Right cardiac atrium (tissue), 5 donors: ENCODE results near the gene FGFRL1. TPM values are rescaled to one million over a fixed set of nuclear protein-coding genes. Genes with fewer than 3 reads are reported as not detected.

ENCODE experiments used
- ATAC-seq, 2 donors: fragments of 200-7000 bp; cut with Tn5 transposase; one replicate each; pipeline versions ENCODE4 v1.8.0 to v1.9.1; 2020; ENCODE audit warnings: moderate library complexity in 2 of 2, mild to moderate bottlenecking in 1 of 2
- DNase-seq, 3 donors: peaks; one replicate each; pipeline ENCODE4 v3.0.0-alpha.2; 2020
- H3K27ac ChIP-seq: one replicate; pipeline ENCODE4 v1.5.1; 2013; ENCODE audit warnings: mild to moderate bottlenecking, low read length, control low read depth, moderate library complexity
- H3K27me3 ChIP-seq: one replicate; pipeline ENCODE4 v1.6.1; 2013; ENCODE audit not compliant: control insufficient read depth, insufficient read depth
- H3K4me1 ChIP-seq: one replicate; pipeline ENCODE4 v1.6.1; 2013; ENCODE audit warnings: low read length; ENCODE audit not compliant: control insufficient read depth, insufficient read depth
- H3K4me3 ChIP-seq: one replicate; pipeline ENCODE4 v1.5.1; 2013; ENCODE audit warnings: low read length, control low read depth
- H3K9me3 ChIP-seq: one replicate; pipeline ENCODE4 v1.6.1; 2013; ENCODE audit warnings: low read length; ENCODE audit not compliant: control insufficient read depth
- WGBS: extraction: QIAGEN DNeasy Blood & Tissue Kit; methylation state at CpG from one replicate; pipeline ENCODE4 v1.1.7; 2013; 5-methylcytosine and 5-hydroxymethylcytosine counted together
- intact Hi-C, 4 donors: fragments of 100-400 bp; cut with DNase I; formaldehyde crosslinking; loops; one replicate each; pipeline versions ENCODE4 v1.11.0 to v1.14.0; 2022 to 2023
- polyA plus RNA-seq: library from polyadenylated mRNA; stranded (reverse); fragments of 200-250 nt; gene quantifications from one replicate; pipeline ENCODE4 v1.2.3, GENCODE V29; 2013
- total RNA-seq, 4 donors: library from RNA; stranded (reverse); fragmentation: NEBNext Ultra II Directional; extraction: Animal tissue kit (Norgen Biotek cat#: 25700); gene quantifications; one replicate each; pipeline ENCODE4 v1.2.1, GENCODE V29; 2021
- donor health status: healthy with polysubstance abuse.
- donor health status: DM: no; HTN: yes; CAD: no.
- donor health status: DM: no; HTN: no; CAD: no.
- donor health status: DM: no; HTN: yes; CAD: no; lungs with severe emphysema.
- donor health status: DM: yes; HTN: yes; CAD: no.

FGFRL1 gene
- total and polyA plus RNA-seq, 5 donors, result 17.4 to 21.7 (median 19.2) TPM

- Histone ChIP-seq H3K9me3 (no peaks in the 10 kb centered on the region), H3K4me1 (peaks cover 2% of the 10 kb centered on the region), H3K4me3 (no peak overlapping the region), H3K27me3 (no peaks in the 10 kb centered on the region), H3K27ac (no peak overlapping the region)
- ATAC-seq (no peak), DNase-seq (no peak)
- intact Hi-C loops, result no loop called here
- 61% methylated on average over 17 of the region's 17 CpGs for WGBS
Measured at GRCh38 chr4:1029529-1029928, 18.1 kb downstream of the FGFRL1 start.

- Histone ChIP-seq H3K4me3 (no peak overlapping the region), H3K4me1 (peaks cover 2% of the 10 kb centered on the region), H3K9me3 (no peaks in the 10 kb centered on the region), H3K27ac (no peak overlapping the region), H3K27me3 (no peaks in the 10 kb centered on the region)
- ATAC-seq (no peak), DNase-seq (no peak)
- 61% methylated on average over 12 of the region's 12 CpGs for WGBS
- intact Hi-C loops, result no loop called here
Measured at GRCh38 chr4:1030031-1030430, 18.6 kb downstream of the FGFRL1 start.

DNA sequence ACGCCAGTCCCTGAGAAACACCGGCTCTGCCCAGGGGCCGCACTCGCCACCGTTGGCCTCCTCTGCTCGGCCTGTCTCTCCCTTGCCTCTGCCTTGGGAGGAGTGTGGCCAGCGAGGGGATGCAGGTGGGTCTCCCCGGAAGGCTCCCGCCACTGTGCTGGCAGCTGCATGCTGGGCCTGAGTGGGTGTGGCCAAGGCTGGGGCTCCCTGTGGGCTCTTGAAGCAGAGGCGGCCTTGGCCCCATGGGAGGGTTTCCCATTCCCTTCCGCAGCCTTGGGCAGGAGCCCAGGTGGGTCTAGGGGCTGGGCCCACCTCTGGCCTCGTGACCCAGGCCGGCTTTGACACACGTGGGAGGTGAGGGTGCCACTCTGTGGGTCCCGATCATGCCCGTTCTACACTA lies 19.1 kb downstream of the FGFRL1 start:
- H3K4me1 ChIP-seq, result peaks cover 2% of the 10 kb centered on the region
- WGBS, result 72% methylated on average over 16 of the region's 16 CpGs

GRCh38 chr4:1031346-1031745 lies 19.9 kb downstream of the FGFRL1 start:
- DNase-seq, result no peak
- ATAC-seq, result no peak
- Histone ChIP-seq H3K9me3 (no peaks in the 10 kb centered on the region), H3K4me3 (no peak overlapping the region), H3K4me1 (peaks cover 2% of the 10 kb centered on the region), H3K27me3 (no peaks in the 10 kb centered on the region), H3K27ac (no peak overlapping the region)
- 81% methylated on average over 8 of the region's 8 CpGs for WGBS
- intact Hi-C loops, result no loop called here

More for the DNA sequence above, 19.1 kb downstream of the FGFRL1 start:
- Histone ChIP-seq H3K27ac (no peak overlapping the region), H3K27me3 (no peaks in the 10 kb centered on the region), H3K9me3 (no peaks in the 10 kb centered on the region), H3K4me3 (no peak overlapping the region)
- ATAC-seq (no peak), DNase-seq (no peak)
- intact Hi-C loops, result no loop called here

DNA sequence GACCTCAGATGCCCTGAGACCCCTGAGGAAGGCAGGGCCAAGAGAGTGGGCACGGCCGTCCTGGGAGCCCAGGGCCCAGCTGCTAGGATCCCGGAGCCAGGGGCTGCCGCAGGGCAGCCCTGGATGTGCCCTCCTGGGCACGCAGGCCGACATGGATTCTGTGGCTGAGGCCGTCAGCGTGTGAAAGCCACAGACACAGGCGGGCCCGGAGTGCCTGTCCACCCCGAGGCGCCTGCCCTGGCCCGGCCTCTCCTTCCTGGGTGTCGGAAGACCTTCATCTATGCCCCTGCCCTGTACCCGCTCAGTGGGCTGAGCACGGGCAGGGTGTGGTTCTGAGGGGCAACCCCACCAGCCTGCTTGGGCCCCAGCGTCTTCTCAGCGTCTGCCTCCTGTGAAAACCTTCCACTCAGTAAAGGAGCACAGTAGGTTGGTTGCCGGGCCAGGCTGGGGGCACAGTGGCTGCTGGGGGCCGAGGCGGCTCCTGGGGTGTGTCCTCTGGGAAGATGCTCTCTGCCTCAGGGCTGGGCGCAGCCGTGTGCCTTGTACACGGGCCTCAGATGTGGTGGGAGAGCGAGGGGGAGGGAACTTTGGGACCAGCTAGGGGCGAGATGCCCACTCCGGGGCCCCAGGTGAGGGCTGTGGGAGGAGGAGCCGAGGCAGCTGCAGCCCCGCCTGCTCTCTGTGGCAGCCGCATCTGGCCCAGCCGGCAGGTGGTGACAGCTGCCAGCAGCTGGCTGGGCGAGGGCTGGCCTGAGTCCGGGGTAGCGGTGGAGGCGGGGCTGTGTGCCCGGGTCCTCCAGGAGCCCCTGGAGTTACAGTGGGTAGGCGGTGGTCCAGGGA lies 20.8 kb downstream of the FGFRL1 start:
- no peak overlapping the region for H3K4me3 ChIP-seq
- no peaks in the 10 kb centered on the region for H3K27me3 ChIP-seq
- DNase-seq (no peak), ATAC-seq (no peak)
- H3K9me3 ChIP-seq, result no peaks in the 10 kb centered on the region
- WGBS, result 66% methylated on average over 37 of the region's 37 CpGs
- intact Hi-C loops, result no loop called here
- H3K4me1 ChIP-seq, result peaks cover 2% of the 10 kb centered on the region
- no peak overlapping the region for H3K27ac ChIP-seq

GRCh38 chr4:1032861-1033260 lies 21.4 kb downstream of the FGFRL1 start:
- intact Hi-C loops, result no loop called here
- Histone ChIP-seq H3K27ac (no peak overlapping the region), H3K9me3 (no peaks in the 10 kb centered on the region), H3K27me3 (no peaks in the 10 kb centered on the region), H3K4me3 (no peak overlapping the region), H3K4me1 (peaks cover 2% of the 10 kb centered on the region)
- no peak for DNase-seq
- 78% methylated on average over 10 of the region's 10 CpGs for WGBS
- ATAC-seq, result no peak

GRCh38 chr4:1033840-1034551 lies 22.6 kb downstream of the FGFRL1 start:
- Histone ChIP-seq H3K4me1 (peaks cover 2% of the 10 kb centered on the region), H3K9me3 (no peaks in the 10 kb centered on the region), H3K4me3 (no peak overlapping the region), H3K27ac (no peak overlapping the region), H3K27me3 (no peaks in the 10 kb centered on the region)
- 42% methylated on average over 35 of the region's 35 CpGs for WGBS
- intact Hi-C loops, result no loop called here
- peak; percentile 84 to 92 (median 92) for DNase-seq
- ATAC-seq, result peak; percentile 52 to 65

DNA sequence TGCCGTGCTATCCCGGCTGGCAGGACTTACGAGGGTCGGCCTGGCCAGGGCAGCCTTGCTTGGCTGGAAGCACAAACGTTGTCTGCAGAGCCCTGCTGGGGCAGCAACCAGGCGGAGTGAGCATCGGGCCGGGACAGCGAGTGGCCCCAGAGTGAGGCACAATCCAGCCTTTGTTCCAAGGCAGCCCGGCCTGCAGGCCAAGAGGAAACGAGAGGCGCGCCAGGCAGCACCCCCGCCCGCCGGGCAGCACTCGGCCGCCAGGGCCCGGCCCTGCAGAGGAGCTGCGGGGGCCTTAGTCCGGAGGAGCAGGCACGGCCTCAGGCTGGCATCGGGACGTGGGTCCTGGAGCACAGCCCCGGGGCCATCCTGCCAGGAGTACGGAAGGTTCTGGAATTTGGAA lies 24.1 kb downstream of the FGFRL1 start:
- DNase-seq (peak; percentile 81 to 92 (median 90)), ATAC-seq (peak; percentile 59 to 66)
- no peaks in the 10 kb centered on the region for H3K9me3 ChIP-seq
- no peak overlapping the region for H3K4me3 ChIP-seq
- 57% methylated on average over 26 of the region's 26 CpGs for WGBS
- H3K4me1 ChIP-seq, result peaks cover 4% of the 10 kb centered on the region
- intact Hi-C loops, result no loop called here
- no peaks in the 10 kb centered on the region for H3K27me3 ChIP-seq
- H3K27ac ChIP-seq, result no peak overlapping the region

GRCh38 chr4:1036095-1036494 lies 24.7 kb downstream of the FGFRL1 start:
- DNase-seq, result no peak
- no peaks in the 10 kb centered on the region for H3K27me3 ChIP-seq
- H3K27ac ChIP-seq, result no peak overlapping the region
- peaks cover 4% of the 10 kb centered on the region for H3K4me1 ChIP-seq
- 73% methylated on average over 15 of the region's 15 CpGs for WGBS
- intact Hi-C loops, result no loop called here
- H3K4me3 ChIP-seq, result no peak overlapping the region
- no peaks in the 10 kb centered on the region for H3K9me3 ChIP-seq
- ATAC-seq, result peak; percentile 1 to 3

DNA sequence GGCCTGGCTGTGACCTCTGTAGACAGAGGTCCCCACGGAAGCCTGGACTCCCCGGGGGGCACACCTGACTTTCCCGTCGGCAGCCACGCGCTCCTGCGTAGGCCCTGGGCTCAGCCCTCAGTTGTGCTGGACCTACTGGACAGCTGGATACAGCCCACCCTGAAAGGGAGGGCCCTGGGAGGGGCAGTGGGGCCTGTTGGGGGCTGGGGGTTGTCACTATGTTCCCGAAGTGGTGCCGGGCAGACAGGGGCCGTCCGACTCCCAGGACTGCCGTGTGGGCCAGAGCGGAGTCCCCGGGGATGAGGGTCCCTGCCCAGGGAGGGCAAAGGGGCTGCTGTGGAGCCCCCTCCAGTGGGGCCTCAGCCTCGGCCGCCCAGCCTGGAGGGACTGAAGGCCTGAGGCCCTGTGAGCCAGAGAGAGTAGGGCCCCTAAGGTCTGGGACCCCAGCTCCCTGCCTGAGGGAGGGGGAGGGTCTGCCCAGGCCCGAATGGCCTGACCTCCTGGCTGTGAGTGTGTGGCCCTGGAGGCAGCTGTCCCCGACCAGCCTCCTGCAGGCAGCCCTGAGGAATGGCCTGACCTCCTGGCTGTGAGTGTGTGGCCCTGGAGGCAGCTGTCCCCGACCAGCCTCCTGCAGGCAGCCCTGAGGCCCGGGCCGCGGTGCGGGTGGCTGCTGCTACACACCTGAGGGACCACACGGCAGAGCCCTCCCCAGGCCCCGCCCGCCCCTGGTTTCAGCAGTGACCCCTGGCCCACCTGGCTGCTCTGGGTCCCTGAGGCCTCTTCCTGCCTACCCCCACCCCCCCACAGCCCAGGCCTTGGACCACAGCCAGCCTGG lies 25.8 kb downstream of the FGFRL1 start:
- H3K4me3 ChIP-seq, result no peak overlapping the region
- intact Hi-C loops, result no loop called here
- H3K4me1 ChIP-seq, result peaks cover 4% of the 10 kb centered on the region
- no peaks in the 10 kb centered on the region for H3K27me3 ChIP-seq
- 82% methylated on average over 26 of the region's 26 CpGs for WGBS
- H3K9me3 ChIP-seq, result no peaks in the 10 kb centered on the region
- no peak overlapping the region for H3K27ac ChIP-seq
- no peak for ATAC-seq
- DNase-seq, result no peak
